K562 (cell line): ENCODE data around the gene CYP2E1. TPM values are rescaled to one million over a fixed set of nuclear protein-coding genes. Genes with fewer than 3 reads are reported as not detected.

Source experiments
- ATAC-seq: fragments of 200-7000 bp; cut with Tn5 transposase; 3 replicates; pipeline ENCODE4 v1.9.1; 2020; ENCODE audit warnings: moderate library complexity
- BruUV-seq: library from RNA; stranded (reverse); fragments of 400-500 nt; replicated peaks from 2 replicates; lab custom pipeline; 2021; lab: Mats Ljungman, UMichigan
- CTCF ChIA-PET: fragments of 300-600 bp; formaldehyde crosslinking; extraction: SDS; loops from one replicate; lab custom pipeline; 2021; ENCODE audit warnings: low intra/inter-chr PET ratio; lab: Yijun Ruan, JAX
- POLR2A ChIA-PET: fragments of 300-600, 350-650 bp; sonication (Branson Sonifier 250); formaldehyde crosslinking; extraction: SDS; loops from one replicate; lab custom pipeline; 2021; ENCODE audit warnings: antibody characterized with exemption, inconsistent platforms; lab: Yijun Ruan, JAX
- DNase-seq, 4 experiments: peaks; one replicate each; pipeline versions ENCODE4 v3.0.0 to v3.0.0-alpha.2; 2011 to 2018; ENCODE audit warnings: low spot score in 3 of 4, mixed read lengths in 3 of 4; ENCODE audit errors: extremely low read depth in 1 of 4
- FAIRE-seq: peaks from 2 replicates; lab custom pipeline; 2011; peaks lifted over from hg19 to GRCh38; lab: Jason Lieb, UNC
- H2AFZ ChIP-seq: 2 replicates; pipeline ENCODE4 v1.6.0; 2011; ENCODE audit warnings: low read depth, low read length, control low read depth, inconsistent platforms
- H3K27ac ChIP-seq: fragments of 200-600 bp; 3 replicates; pipeline ENCODE4 v1.8.0; 2011; ENCODE audit warnings: low read depth, mild to moderate bottlenecking, control low read depth, inconsistent platforms, low read length, moderate library complexity, mixed read lengths; ENCODE audit errors: extremely low read depth
- H3K27me3 ChIP-seq, 2 experiments: fragments of 300-600 bp in 1 of 2; 2 replicates in 1 of 2; 3 replicates in 1 of 2; pipeline versions ENCODE4 v1.6.0 to v1.8.0; 2011; ENCODE audit warnings: inconsistent platforms in 2 of 2, low read length in 2 of 2, mild to moderate bottlenecking in 1 of 2, mixed read lengths in 1 of 2, moderate library complexity in 1 of 2; ENCODE audit not compliant: control insufficient read depth in 2 of 2, insufficient read depth in 2 of 2
- H3K36me3 ChIP-seq: fragments of 300-600 bp; 3 replicates; pipeline ENCODE4 v1.8.0; 2011; ENCODE audit warnings: mild to moderate bottlenecking, low read length, inconsistent platforms; ENCODE audit not compliant: control insufficient read depth, insufficient read depth
- H3K4me1 ChIP-seq, 2 experiments: fragments of 200-600 bp in 1 of 2; replicated peaks in 1 of 2; 2 replicates in 1 of 2; 3 replicates in 1 of 2; pipeline versions ENCODE4 v1.5.1 to v1.8.0; 2011; ENCODE audit warnings: inconsistent platforms in 2 of 2, low read length in 2 of 2, mild to moderate bottlenecking in 1 of 2, mixed read lengths in 1 of 2, moderate library complexity in 1 of 2; ENCODE audit not compliant: control insufficient read depth in 2 of 2, insufficient read depth in 2 of 2
- H3K4me2 ChIP-seq: 2 replicates; pipeline ENCODE4 v1.6.1; 2011; ENCODE audit warnings: low read length, control low read depth, inconsistent platforms, mixed read lengths; ENCODE audit not compliant: insufficient read depth
- H3K4me3 ChIP-seq: fragments of 200-600 bp; sonication (generic), shearing (Covaris generic); 2 replicates; pipeline ENCODE4 v1.5.1; 2016; ENCODE audit warnings: control low read depth, inconsistent platforms
- H3K79me2 ChIP-seq: fragments of 200-600 bp; 3 replicates; pipeline ENCODE4 v1.8.0; 2011; ENCODE audit warnings: low read length, inconsistent platforms; ENCODE audit not compliant: control insufficient read depth, insufficient read depth
- H3K9ac ChIP-seq, 2 experiments: 2 replicates each; pipeline versions ENCODE4 v1.6.0 to v1.6.1; 2011; ENCODE audit warnings: low read depth in 2 of 2, low read length in 2 of 2, control low read depth in 1 of 2, inconsistent platforms in 1 of 2, mild to moderate bottlenecking in 1 of 2, mixed read lengths in 1 of 2; ENCODE audit not compliant: insufficient read depth in 1 of 2
- H3K9me1 ChIP-seq: one replicate; pipeline ENCODE4 v1.6.0; 2011; ENCODE audit warnings: inconsistent platforms, mild to moderate bottlenecking, low read length, moderate library complexity; ENCODE audit not compliant: control insufficient read depth, insufficient read depth
- H3K9me3 ChIP-seq: replicated peaks from 2 replicates; pipeline ENCODE4 v1.5.1; 2011; ENCODE audit warnings: low read depth, low read length, inconsistent platforms; ENCODE audit not compliant: control insufficient read depth, insufficient read depth
- H4K20me1 ChIP-seq: replicated peaks from 2 replicates; pipeline ENCODE4 v1.6.1; 2011; ENCODE audit warnings: low read length, inconsistent platforms, mixed read lengths; ENCODE audit not compliant: control insufficient read depth, insufficient read depth
- FOS ChIP-seq: IDR thresholded peaks from 3 replicates; pipeline ENCODE4 v1.6.1; 2011; ENCODE audit not compliant: insufficient read length; ENCODE audit errors: extremely low read depth
- ILK ChIP-seq: fragments of 450-650 bp; IDR thresholded peaks from 2 replicates; pipeline ENCODE4 v1.6.1; 2016; ENCODE audit warnings: missing genetic modification characterization, low read depth, mild to moderate bottlenecking, missing compliant biosample characterization, moderate library complexity, borderline replicate concordance
- MTA1 ChIP-seq: fragments of 450-650 bp; IDR thresholded peaks from 2 replicates; pipeline ENCODE4 v1.6.1; 2017; ENCODE audit warnings: borderline replicate concordance
- POLR2G ChIP-seq: fragments of 200-400 bp; formaldehyde crosslinking; IDR thresholded peaks from 2 replicates; pipeline ENCODE4 v1.6.1; 2017; ENCODE audit warnings: low read depth, mild to moderate bottlenecking, antibody characterized with exemption, low read length, moderate library complexity
- PTRF ChIP-seq: fragments of 450-650 bp; IDR thresholded peaks from 2 replicates; pipeline ENCODE4 v1.6.1; 2016; ENCODE audit warnings: mild to moderate bottlenecking, missing genetic modification characterization, missing compliant biosample characterization
- RNF2 ChIP-seq: sonication (generic); IDR thresholded peaks from 2 replicates; pipeline ENCODE4 v1.6.1; 2016
- SUPT5H ChIP-seq: fragments of 450-650 bp; IDR thresholded peaks from 2 replicates; pipeline ENCODE4 v1.6.1; 2016
- TAF1 ChIP-seq: IDR thresholded peaks from 2 replicates; pipeline ENCODE4 v1.6.1; 2011; ENCODE audit warnings: mild to moderate bottlenecking, low read length, moderate library complexity; ENCODE audit not compliant: insufficient read depth, control insufficient read depth, severe bottlenecking; ENCODE audit errors: extremely low read depth
- ZNF133 ChIP-seq: fragments of 250-450 bp; sonication (Bioruptor Pico); IDR thresholded peaks from 2 replicates; pipeline ENCODE4 v1.4.0; 2020; ENCODE audit warnings: mild to moderate bottlenecking
- ZNF584 ChIP-seq: fragments of 200-800 bp; sonication (Bioruptor generic); IDR thresholded peaks from 2 replicates; pipeline ENCODE4 v1.6.1; 2016; ENCODE audit warnings: low read depth, mild to moderate bottlenecking, missing genetic modification characterization, missing compliant biosample characterization
- WGBS: fragments of 100-300 bp; shearing (Covaris generic); methylation state at CpG from one replicate; pipeline ENCODE4 v1.1.6; 2016; ENCODE audit warnings: low coverage, mixed read lengths; ENCODE audit not compliant: insufficient coverage; ENCODE audit errors: missing lambda C conversion rate; 5-methylcytosine and 5-hydroxymethylcytosine counted together
- in situ Hi-C: fragments of 300-500 bp; cut with MboI; formaldehyde crosslinking; loops from 4 replicates; pipeline ENCODE4 v1.15.0; 2018; ENCODE audit warnings: inconsistent platforms, mixed read lengths
- intact Hi-C: fragments of 100-400 bp; cut with micrococcal nuclease; formaldehyde crosslinking; loops from 2 replicates; pipeline ENCODE4 v1.14.2; 2022
- polyA plus RNA-seq, 8 experiments: library from polyadenylated mRNA; depleted of rRNA in 4 of 8; stranded (reverse) in 5 of 8; unstranded in 3 of 8; fragments of >200 nt; fragmentation: Nextera tagmentation in 2 of 8; fragmentation: Illumina TruSeq in 1 of 8; extraction: Ambion mirVana in 2 of 8; extraction: Trizol in 1 of 8; gene quantifications; 2 replicates each; pipeline versions ENCODE4 v1.2.1 to v1.2.3, GENCODE V29; 2011 to 2014; ENCODE audit warnings: inconsistent platforms in 1 of 8, missing spikeins in 1 of 8
- total RNA-seq, 7 experiments: library from RNA; depleted of rRNA in 6 of 7; stranded (reverse); fragments of >200 nt in 6 of 7; fragmentation: Illumina TruSeq in 2 of 7; extraction: Trizol in 2 of 7; gene quantifications; 2 replicates each; pipeline versions ENCODE4 v1.2.1 to v1.2.3, GENCODE V29; 2011 to 2021; ENCODE audit warnings: low replicate concordance in 1 of 7

Gene CYP2E1
- total and polyA plus RNA-seq, 9 of the 15 experiments (the other 6 are each of a cell fraction or from before 2014, with no cell fraction given): 0.07 to 1.6 (median 0.19) TPM; not detected in 2

GRCh38 chr10:133555521-133555920 is 28.4 kb downstream of the CYP2E1 start:
- Histone ChIP-seq H2AFZ (no peak overlapping the region), H3K9me3 (no peaks in the 10 kb centered on the region; the same call in 1 of the 2 replicates), H4K20me1 (no peaks in the 10 kb centered on the region), H3K9me1 (no peaks in the 10 kb centered on the region), H3K9ac (no peak overlapping the region), H3K79me2 (no peaks in the 10 kb centered on the region), H3K27me3 (peaks cover 0 to 9% of the 10 kb centered on the region in 2 experiments; a peak in 1 of 5 replicates), H3K4me1 (no peaks in the 10 kb centered on the region), H3K27ac (no peak overlapping the region), H3K36me3 (no peaks in the 10 kb centered on the region), H3K4me3 (no peak overlapping the region), H3K4me2 (no peak overlapping the region)
- no peak for TF ChIP-seq SUPT5H
- no peak for TF ChIP-seq RNF2
- no peak for TF ChIP-seq ZNF133 (CRISPR knock-in tag)
- TF ChIP-seq ZNF584: no peak
- TF ChIP-seq ILK (tag): no peak
- no peak for TF ChIP-seq TAF1
- TF ChIP-seq POLR2G: no peak
- no peak for TF ChIP-seq FOS
- TF ChIP-seq MTA1: no peak
- no peak for TF ChIP-seq PTRF (tag)
- no peak for ATAC-seq
- ChIA-PET CTCF (no interaction called here), POLR2A (interaction anchor here (1.2 kb wide), 1 partner anchor 26 kb away, joined by 3 read pairs; no protein-coding TSS in a partner anchor)
- in situ Hi-C loops (loop anchor here (5.0 kb wide), 1 partner anchor 118 kb away; no protein-coding TSS in a partner anchor), intact Hi-C loops (loop anchor here (5.0 kb wide), 1 partner anchor 118 kb away; no protein-coding TSS in a partner anchor)
- 2% methylated on average over 8 of the region's 8 CpGs for whole genome bisulfite sequencing
- BruUV-seq: no TSS peak
- no peak for FAIRE-seq
- DNase-seq: no peak
